ENCODE results near the gene NET1.

DNA sequence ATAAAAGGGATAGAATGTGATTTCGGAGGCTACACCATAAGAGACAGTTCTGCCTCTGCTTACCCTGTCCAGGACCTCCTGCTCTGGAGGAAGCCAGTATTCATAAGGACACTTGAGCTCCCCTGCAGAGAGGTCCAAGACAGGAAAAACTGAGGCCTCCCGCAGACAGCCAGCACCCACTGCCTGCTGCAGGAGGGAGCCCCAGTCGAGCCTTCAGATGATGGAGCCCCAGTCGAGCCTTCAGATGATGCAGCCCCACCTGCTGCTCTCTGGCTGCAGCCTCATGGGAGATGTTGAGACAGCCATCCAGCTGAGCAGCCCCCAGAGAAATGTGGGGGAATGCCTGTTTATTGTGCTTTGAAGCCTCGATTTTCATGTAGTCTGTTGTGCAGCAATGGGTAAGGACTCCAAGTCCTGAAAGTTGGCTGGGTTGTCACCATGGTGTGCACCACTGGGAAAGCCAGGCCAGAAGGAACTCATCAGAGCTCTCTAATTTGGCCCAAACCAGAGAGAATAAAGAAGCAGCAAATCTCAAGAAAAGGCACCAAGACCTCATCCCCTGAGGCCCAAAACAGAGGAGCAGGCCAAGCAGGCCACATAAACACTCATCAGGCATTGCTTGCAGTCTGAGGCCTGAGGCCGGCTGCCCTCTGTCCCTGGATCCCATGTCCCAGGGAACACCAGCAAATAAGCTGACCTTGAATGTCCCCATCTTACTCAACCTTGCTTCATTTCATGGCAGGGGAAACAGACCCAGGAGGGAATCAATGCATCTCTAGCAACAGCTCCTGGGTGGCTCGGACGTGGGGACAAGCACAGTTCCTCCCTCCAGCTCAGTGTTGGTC, 56.1 kb downstream of the NET1 start:
- no peak for TF ChIP-seq EZH2 (IDR thresholded peaks at IDR 0.05; ENCODE audit: borderline replicate concordance, low read depth, low read length, severe bottlenecking)
- TF ChIP-seq, protein P1, sequence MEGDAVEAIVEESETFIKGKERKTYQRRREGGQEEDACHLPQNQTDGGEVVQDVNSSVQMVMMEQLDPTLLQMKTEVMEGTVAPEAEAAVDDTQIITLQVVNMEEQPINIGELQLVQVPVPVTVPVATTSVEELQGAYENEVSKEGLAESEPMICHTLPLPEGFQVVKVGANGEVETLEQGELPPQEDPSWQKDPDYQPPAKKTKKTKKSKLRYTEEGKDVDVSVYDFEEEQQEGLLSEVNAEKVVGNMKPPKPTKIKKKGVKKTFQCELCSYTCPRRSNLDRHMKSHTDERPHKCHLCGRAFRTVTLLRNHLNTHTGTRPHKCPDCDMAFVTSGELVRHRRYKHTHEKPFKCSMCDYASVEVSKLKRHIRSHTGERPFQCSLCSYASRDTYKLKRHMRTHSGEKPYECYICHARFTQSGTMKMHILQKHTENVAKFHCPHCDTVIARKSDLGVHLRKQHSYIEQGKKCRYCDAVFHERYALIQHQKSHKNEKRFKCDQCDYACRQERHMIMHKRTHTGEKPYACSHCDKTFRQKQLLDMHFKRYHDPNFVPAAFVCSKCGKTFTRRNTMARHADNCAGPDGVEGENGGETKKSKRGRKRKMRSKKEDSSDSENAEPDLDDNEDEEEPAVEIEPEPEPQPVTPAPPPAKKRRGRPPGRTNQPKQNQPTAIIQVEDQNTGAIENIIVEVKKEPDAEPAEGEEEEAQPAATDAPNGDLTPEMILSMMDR (IDR thresholded peaks at IDR 0.05; ENCODE audit: borderline replicate concordance, extremely low read depth, low read length, poor library complexity, severe bottlenecking) = no peak
